A673 (cell line): ENCODE measurements around the gene MED22. TPM values are rescaled to one million over a fixed set of nuclear protein-coding genes. Genes with fewer than 3 reads are reported as not detected.

Source experiments
- BruUV-seq: library from RNA; stranded (reverse); fragments of 400-500 nt; replicated peaks from 2 replicates; lab custom pipeline; 2021; lab: Mats Ljungman, UMichigan
- CTCF ChIA-PET: fragments of 300-600 bp; sonication (Branson Sonifier 250); formaldehyde crosslinking; loops from one replicate; lab custom pipeline; 2022; ENCODE audit warnings: antibody characterized with exemption; lab: Charles Lee
- POLR2A ChIA-PET: fragments of 300-600 bp; sonication (Branson Sonifier 250); formaldehyde crosslinking; loops from one replicate; lab custom pipeline; 2022; ENCODE audit warnings: antibody characterized with exemption; ENCODE audit not compliant: low non-redundant PET; lab: Charles Lee
- DNase-seq: peaks from one replicate; pipeline ENCODE4 v3.0.0-alpha.2; 2015; ENCODE audit warnings: low spot score
- H3K27ac ChIP-seq: fragments of 200-600 bp; sonication (generic); 2 replicates; pipeline ENCODE4 v1.5.1; 2016; ENCODE audit warnings: mixed run types, low read depth, mild to moderate bottlenecking, mixed read lengths, antibody characterized with exemption, low read length; ENCODE audit not compliant: poor library complexity, severe bottlenecking
- H3K27me3 ChIP-seq: fragments of 200-600 bp; sonication (generic); replicated peaks from 2 replicates; pipeline ENCODE4 v1.6.1; 2017; ENCODE audit warnings: mixed run types, low read depth, mild to moderate bottlenecking, mixed read lengths, antibody characterized with exemption, low read length; ENCODE audit not compliant: insufficient read depth, poor library complexity
- H3K36me3 ChIP-seq: fragments of 200-600 bp; sonication (generic); 2 replicates; pipeline ENCODE4 v1.6.1; 2016; ENCODE audit warnings: mixed run types, mild to moderate bottlenecking, mixed read lengths, antibody characterized with exemption, low read length; ENCODE audit not compliant: insufficient read depth, poor library complexity, severe bottlenecking
- H3K4me1 ChIP-seq: fragments of 200-600 bp; sonication (generic); 2 replicates; pipeline ENCODE4 v1.6.1; 2017; ENCODE audit warnings: mixed run types, mild to moderate bottlenecking, mixed read lengths, antibody characterized with exemption, low read length; ENCODE audit not compliant: insufficient read depth, poor library complexity, severe bottlenecking
- H3K4me3 ChIP-seq: fragments of 200-600 bp; sonication (generic); 2 replicates; pipeline ENCODE4 v1.5.1; 2016; ENCODE audit warnings: low read depth, mixed run types, mild to moderate bottlenecking, mixed read lengths, low read length; ENCODE audit not compliant: poor library complexity, severe bottlenecking
- H3K9me3 ChIP-seq: fragments of 200-600 bp; sonication (generic); 2 replicates; pipeline ENCODE4 v1.6.1; 2016; ENCODE audit warnings: mixed run types, low read depth, mild to moderate bottlenecking, mixed read lengths, antibody characterized with exemption, low read length; ENCODE audit not compliant: poor library complexity, severe bottlenecking
- EZH2 ChIP-seq: fragments of 200-600 bp; sonication (generic); IDR thresholded peaks from 2 replicates; pipeline ENCODE4 v1.6.1; 2017; ENCODE audit warnings: borderline replicate concordance, low read depth, mild to moderate bottlenecking, mixed read lengths, antibody characterized with exemption, low read length; ENCODE audit not compliant: poor library complexity, severe bottlenecking
- intact Hi-C: fragments of 100-400 bp; cut with micrococcal nuclease; formaldehyde crosslinking; loops from one replicate; pipeline ENCODE4 v1.10.0; 2022; ENCODE audit not compliant: unreplicated experiment
- total RNA-seq: library from RNA; stranded (reverse); gene quantifications from 2 replicates; pipeline ENCODE4 v1.2.3, GENCODE V29; 2021
- TF ChIP-seq, protein P1 (sequence below): fragments of 300-800, 200-600 bp; sonication (generic); conservative IDR thresholded peaks from 2 replicates; pipeline ENCODE4 v1.5.1; 2017; ENCODE audit warnings: low read depth, mild to moderate bottlenecking, antibody characterized with exemption, low read length, moderate library complexity, mixed read lengths

MED22 gene
- total RNA-seq, 1 experiment from 2014 or later: 46.2 TPM

DNA sequence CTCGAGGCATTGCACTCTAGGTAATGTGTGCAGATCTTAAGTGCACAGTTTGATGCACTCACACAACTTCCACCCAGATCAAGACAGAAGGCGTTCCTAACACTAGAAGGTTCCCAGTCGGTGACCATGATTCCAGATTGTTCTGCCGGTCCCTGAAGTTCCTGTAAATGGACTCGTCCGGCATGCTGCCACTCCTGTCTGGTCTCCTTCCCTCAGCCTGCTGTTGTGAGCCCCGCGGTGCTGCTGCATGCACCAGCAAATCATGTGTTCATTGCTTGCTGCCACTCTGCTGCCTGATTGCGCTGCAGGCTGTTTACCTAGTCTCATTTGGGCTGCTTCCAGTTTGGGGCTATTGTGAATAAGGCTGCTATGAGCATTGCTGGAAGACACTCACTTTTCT lies 39.7 kb upstream of the MED22 start:
- DNase-seq: no peak
- intact Hi-C loops: no loop called here
- no peak for TF ChIP-seq EZH2
- TF ChIP-seq, protein P1, sequence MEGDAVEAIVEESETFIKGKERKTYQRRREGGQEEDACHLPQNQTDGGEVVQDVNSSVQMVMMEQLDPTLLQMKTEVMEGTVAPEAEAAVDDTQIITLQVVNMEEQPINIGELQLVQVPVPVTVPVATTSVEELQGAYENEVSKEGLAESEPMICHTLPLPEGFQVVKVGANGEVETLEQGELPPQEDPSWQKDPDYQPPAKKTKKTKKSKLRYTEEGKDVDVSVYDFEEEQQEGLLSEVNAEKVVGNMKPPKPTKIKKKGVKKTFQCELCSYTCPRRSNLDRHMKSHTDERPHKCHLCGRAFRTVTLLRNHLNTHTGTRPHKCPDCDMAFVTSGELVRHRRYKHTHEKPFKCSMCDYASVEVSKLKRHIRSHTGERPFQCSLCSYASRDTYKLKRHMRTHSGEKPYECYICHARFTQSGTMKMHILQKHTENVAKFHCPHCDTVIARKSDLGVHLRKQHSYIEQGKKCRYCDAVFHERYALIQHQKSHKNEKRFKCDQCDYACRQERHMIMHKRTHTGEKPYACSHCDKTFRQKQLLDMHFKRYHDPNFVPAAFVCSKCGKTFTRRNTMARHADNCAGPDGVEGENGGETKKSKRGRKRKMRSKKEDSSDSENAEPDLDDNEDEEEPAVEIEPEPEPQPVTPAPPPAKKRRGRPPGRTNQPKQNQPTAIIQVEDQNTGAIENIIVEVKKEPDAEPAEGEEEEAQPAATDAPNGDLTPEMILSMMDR: no peak
- H3K36me3 ChIP-seq: no peaks in the 10 kb centered on the region
- H3K4me1 ChIP-seq: no peaks in the 10 kb centered on the region
- no TSS peak for BruUV-seq
- no peak overlapping the region for H3K4me3 ChIP-seq
- CTCF ChIA-PET: no interaction called here
- H3K27ac ChIP-seq: no peak overlapping the region
- no peaks in the 10 kb centered on the region for H3K9me3 ChIP-seq
- POLR2A ChIA-PET: no interaction called here
- no peaks in the 10 kb centered on the region for H3K27me3 ChIP-seq

DNA sequence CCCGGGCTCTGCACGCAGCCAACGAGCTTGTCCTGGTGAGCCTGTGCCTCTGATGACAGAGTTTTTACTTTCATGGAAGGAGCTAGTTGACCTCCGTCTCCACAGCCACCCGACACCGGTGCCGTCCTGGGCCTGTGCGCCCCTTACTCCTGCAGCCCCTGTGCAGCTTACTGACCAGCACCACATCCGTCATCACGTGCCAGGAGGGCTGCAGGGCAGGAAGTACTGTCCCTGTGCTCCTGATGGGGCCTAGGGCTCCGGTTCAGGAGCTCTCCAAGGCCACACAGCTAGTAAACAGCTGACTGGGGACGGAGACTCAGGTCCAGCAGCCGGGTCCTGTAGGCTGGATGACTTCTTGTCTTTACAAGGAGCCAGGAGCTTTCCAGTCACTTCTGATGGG lies 38.4 kb upstream of the MED22 start:
- H3K4me1 ChIP-seq: no peaks in the 10 kb centered on the region
- DNase-seq: no peak
- intact Hi-C loops: no loop called here
- ChIA-PET POLR2A (no interaction called here), CTCF (interaction anchor here (0.5 to 1.0 kb wide), 2 partner anchors 200 to 201 kb away, joined by 4 to 8 read pairs; no protein-coding TSS in a partner anchor)
- no peaks in the 10 kb centered on the region for H3K36me3 ChIP-seq
- TF ChIP-seq, protein P1: no peak
- H3K27me3 ChIP-seq: no peaks in the 10 kb centered on the region
- no peak overlapping the region for H3K4me3 ChIP-seq
- no peaks in the 10 kb centered on the region for H3K9me3 ChIP-seq
- no TSS peak for BruUV-seq
- no peak overlapping the region for H3K27ac ChIP-seq

DNA sequence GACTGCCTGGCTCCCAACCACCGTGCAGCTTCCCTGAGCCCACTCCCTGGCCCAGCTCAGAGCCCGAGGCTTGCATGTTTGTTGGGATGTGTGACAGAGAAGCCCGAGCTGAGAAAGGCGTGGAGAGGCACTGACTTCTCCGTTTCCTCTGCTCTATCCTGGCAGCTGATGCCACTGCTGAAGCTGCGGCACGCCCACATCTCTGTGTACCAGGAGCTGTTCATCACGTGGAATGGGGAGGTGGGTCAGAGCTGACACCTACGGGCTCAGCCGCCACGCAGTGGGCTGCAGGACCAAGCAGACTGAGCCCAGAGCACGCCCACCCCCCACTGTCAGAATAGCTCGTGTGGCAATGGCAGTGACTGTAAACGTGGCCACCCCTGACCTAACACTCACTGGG lies 37.5 kb upstream of the MED22 start:
- CTCF ChIA-PET: no interaction called here
- H3K9me3 ChIP-seq: no peaks in the 10 kb centered on the region
- POLR2A ChIA-PET: no interaction called here

More for the DNA sequence above, 37.5 kb upstream of the MED22 start:
- H3K27ac ChIP-seq: no peak overlapping the region
- no peaks in the 10 kb centered on the region for H3K36me3 ChIP-seq
- no peak overlapping the region for H3K4me3 ChIP-seq
- intact Hi-C loops: no loop called here
- TF ChIP-seq, protein P1: no peak
- TF ChIP-seq EZH2: no peak
- no peaks in the 10 kb centered on the region for H3K4me1 ChIP-seq
- no peaks in the 10 kb centered on the region for H3K27me3 ChIP-seq
- no TSS peak for BruUV-seq
- no peak for DNase-seq
